Stimulated activated CD4-positive, alpha-beta T cell treated with anti-CD3 and anti-CD28 coated beads, Interleukin-4, amount 100 ng/mL, for 48 hours (primary cell): ENCODE measurements around the gene JAKMIP1.
"Not testable (repeated sequence)": the region's sequence is repeated elsewhere in the genome, so short reads cannot be mapped to it uniquely, and the experiment has no call there.

Experiments
- DNase-seq, 2 donors: peaks; one replicate each; pipeline ENCODE4 v3.0.0-alpha.2; 2020; ENCODE audit warnings: low read depth in 2 of 2

Gene JAKMIP1

GRCh38 chr4:6229095-6229494 is 28.7 kb upstream of the JAKMIP1 start:
- DNase-seq = no peak

- no peak for DNase-seq
Measured at GRCh38 chr4:6228158-6229067, 28.1 kb upstream of the JAKMIP1 start.

GRCh38 chr4:6227412-6228157 is 27.2 kb upstream of the JAKMIP1 start:
- no peak for DNase-seq

GRCh38 chr4:6226506-6226905 is 26.2 kb upstream of the JAKMIP1 start:
- no peak for DNase-seq

GRCh38 chr4:6225469-6225868 is 25.1 kb upstream of the JAKMIP1 start:
- no peak for DNase-seq

GRCh38 chr4:6224735-6225134 is 24.4 kb upstream of the JAKMIP1 start:
- DNase-seq = no peak

GRCh38 chr4:6222761-6223292 is 22.5 kb upstream of the JAKMIP1 start:
- no peak for DNase-seq

GRCh38 chr4:6221851-6222760 is 21.8 kb upstream of the JAKMIP1 start:
- no peak for DNase-seq

GRCh38 chr4:6221301-6221850 is 21.0 kb upstream of the JAKMIP1 start:
- no peak for DNase-seq

- DNase-seq = no peak
Measured at GRCh38 chr4:6217716-6218381, 17.5 kb upstream of the JAKMIP1 start.

GRCh38 chr4:6216588-6216987 is 16.2 kb upstream of the JAKMIP1 start:
- DNase-seq = no peak

GRCh38 chr4:6209921-6210320 is 9.6 kb upstream of the JAKMIP1 start:
- no peak for DNase-seq

GRCh38 chr4:6209291-6209690 is 8.9 kb upstream of the JAKMIP1 start:
- not testable (repeated sequence) for DNase-seq

- DNase-seq = no peak
Measured at GRCh38 chr4:6208416-6208815, 8.1 kb upstream of the JAKMIP1 start.

GRCh38 chr4:6207602-6208001 is 7.3 kb upstream of the JAKMIP1 start:
- no peak for DNase-seq

- DNase-seq = no peak
Measured at GRCh38 chr4:6206771-6207290, 6.5 kb upstream of the JAKMIP1 start.

GRCh38 chr4:6205973-6206372 is 5.6 kb upstream of the JAKMIP1 start:
- no peak for DNase-seq

GRCh38 chr4:6205567-6205931 is 5.2 kb upstream of the JAKMIP1 start:
- no peak for DNase-seq

- no peak for DNase-seq
Measured at GRCh38 chr4:6204871-6205566, 4.7 kb upstream of the JAKMIP1 start.

GRCh38 chr4:6204098-6204497 is 3.7 kb upstream of the JAKMIP1 start:
- DNase-seq = no peak
